GM23338 (cell line): ENCODE results near the gene CD2. TPM values are rescaled to one million over a fixed set of nuclear protein-coding genes. Genes with fewer than 3 reads are reported as not detected.

Experiments
- ATAC-seq: fragments of 200-7000 bp; cut with Tn5 transposase; 3 replicates; pipeline ENCODE4 v1.9.1; 2020
- DNase-seq: peaks from one replicate; pipeline ENCODE4 v3.0.0-alpha.2; 2015; ENCODE audit warnings: low spot score
- H2AFZ ChIP-seq: fragments of 200-600 bp; sonication (generic); 2 replicates; pipeline ENCODE4 v1.8.0; 2016; ENCODE audit warnings: antibody characterized with exemption, mild to moderate bottlenecking, moderate library complexity
- H3F3A ChIP-seq: fragments of 200-600 bp; sonication (generic); replicated peaks from 2 replicates; pipeline ENCODE4 v1.8.0; 2017; ENCODE audit warnings: antibody characterized with exemption, mixed run types, low read depth
- H3K27ac ChIP-seq: fragments of 200-600 bp; sonication (generic); 2 replicates; pipeline ENCODE4 v1.6.1; 2016; ENCODE audit warnings: low read depth
- H3K27me3 ChIP-seq: fragments of 200-600 bp; sonication (generic); 2 replicates; pipeline ENCODE4 v1.8.0; 2016; ENCODE audit warnings: mild to moderate bottlenecking, mixed run types, moderate library complexity; ENCODE audit not compliant: insufficient read depth
- H3K36me3 ChIP-seq: fragments of 200-600 bp; sonication (generic); 2 replicates; pipeline ENCODE4 v1.8.0; 2016; ENCODE audit warnings: mild to moderate bottlenecking; ENCODE audit not compliant: insufficient read depth
- H3K4me1 ChIP-seq: fragments of 200-600 bp; sonication (generic); 2 replicates; pipeline ENCODE4 v1.8.0; 2016; ENCODE audit warnings: mild to moderate bottlenecking, moderate library complexity; ENCODE audit not compliant: insufficient read depth
- H3K4me2 ChIP-seq: fragments of 200-600 bp; sonication (generic); 2 replicates; pipeline ENCODE4 v1.7.1; 2017; ENCODE audit warnings: mixed run types
- H3K4me3 ChIP-seq: fragments of 200-600 bp; sonication (generic); 2 replicates; pipeline ENCODE4 v1.6.1; 2016; ENCODE audit warnings: mixed run types
- H3K79me2 ChIP-seq: fragments of 200-600 bp; sonication (generic); replicated peaks from 2 replicates; pipeline ENCODE4 v1.8.0; 2017; ENCODE audit warnings: mild to moderate bottlenecking; ENCODE audit not compliant: insufficient read depth
- H3K9me2 ChIP-seq: fragments of 200-600 bp; sonication (generic); 2 replicates; pipeline ENCODE4 v1.8.0; 2017; ENCODE audit not compliant: insufficient read depth
- H4K20me1 ChIP-seq: fragments of 200-600 bp; sonication (generic); replicated peaks from 2 replicates; pipeline ENCODE4 v1.8.0; 2017; ENCODE audit warnings: mild to moderate bottlenecking; ENCODE audit not compliant: insufficient read depth
- H3K27ac Mint-ChIP-seq: 2 replicates; pipeline ENCODE4 v1.8.0; 2020; ENCODE audit warnings: inconsistent platforms, mild to moderate bottlenecking, moderate library complexity, mixed read lengths
- H3K27me3 Mint-ChIP-seq: 3 replicates; pipeline ENCODE4 v1.8.0; 2022; ENCODE audit warnings: low read depth, mild to moderate bottlenecking, moderate library complexity, mixed read lengths, inconsistent platforms; ENCODE audit not compliant: insufficient read depth, poor library complexity
- H3K36me3 Mint-ChIP-seq: 3 replicates; pipeline ENCODE4 v1.8.0; 2021; ENCODE audit warnings: low read depth, mild to moderate bottlenecking, inconsistent platforms, moderate library complexity, mixed read lengths
- H3K4me1 Mint-ChIP-seq: 3 replicates; pipeline ENCODE4 v1.8.0; 2020; ENCODE audit warnings: mild to moderate bottlenecking, inconsistent platforms, mixed read lengths
- H3K4me3 Mint-ChIP-seq: 3 replicates; pipeline ENCODE4 v1.8.0; 2021; ENCODE audit warnings: moderate library complexity, mild to moderate bottlenecking, inconsistent platforms, mixed read lengths
- H3K9me3 Mint-ChIP-seq: 3 replicates; pipeline ENCODE4 v1.8.0; 2020; ENCODE audit warnings: moderate library complexity, mild to moderate bottlenecking, inconsistent platforms, mixed read lengths
- CREB1 ChIP-seq: fragments of 250-450 bp; sonication (Bioruptor Pico); IDR thresholded peaks from 2 replicates; pipeline ENCODE4 v1.5.0; 2020; ENCODE audit warnings: low read depth, mild to moderate bottlenecking, moderate library complexity
- CTCF ChIP-seq, 2 experiments: fragments of 200-600 bp in 1 of 2; sonication (generic) in 1 of 2; conservative IDR thresholded peaks; 2 replicates each; pipeline versions ENCODE4 v1.5.1 to v1.6.1; 2016 to 2017; ENCODE audit warnings: antibody characterized with exemption in 2 of 2, low read depth in 2 of 2, mild to moderate bottlenecking in 2 of 2, moderate library complexity in 1 of 2
- ETS1 ChIP-seq: IDR thresholded peaks from 2 replicates; pipeline ENCODE4 v1.6.1; 2016; ENCODE audit warnings: antibody characterized with exemption
- EZH2 ChIP-seq: fragments of 200-600 bp; sonication (generic); IDR thresholded peaks from one replicate; pipeline ENCODE4 v1.8.0; 2017; ENCODE audit warnings: antibody characterized with exemption, mild to moderate bottlenecking, low read depth; ENCODE audit not compliant: unreplicated experiment
- EZH2phosphoT487 ChIP-seq: fragments of 200-600 bp; sonication (generic); IDR thresholded peaks from one replicate; pipeline ENCODE4 v1.8.1; 2018; ENCODE audit warnings: antibody characterized with exemption; ENCODE audit not compliant: unreplicated experiment
- JUNB ChIP-seq: IDR thresholded peaks from one replicate; pipeline ENCODE4 v1.6.1; 2016; ENCODE audit warnings: antibody characterized with exemption; ENCODE audit not compliant: unreplicated experiment
- NANOG ChIP-seq: IDR thresholded peaks from 2 replicates; pipeline ENCODE4 v1.6.1; 2016; ENCODE audit warnings: antibody characterized with exemption, borderline replicate concordance
- POLR2AphosphoS5 ChIP-seq: IDR thresholded peaks from 2 replicates; pipeline ENCODE4 v1.6.1; 2016; ENCODE audit warnings: antibody characterized with exemption, low read depth
- REST ChIP-seq: IDR thresholded peaks from one replicate; pipeline ENCODE4 v1.6.1; 2018; ENCODE audit warnings: antibody characterized with exemption; ENCODE audit not compliant: unreplicated experiment
- STAT1 ChIP-seq: IDR thresholded peaks from one replicate; pipeline ENCODE4 v1.6.1; 2016; ENCODE audit warnings: antibody characterized with exemption; ENCODE audit not compliant: unreplicated experiment
- ZNF114 ChIP-seq: fragments of 250-450 bp; sonication (Bioruptor Pico); IDR thresholded peaks from 2 replicates; pipeline ENCODE4 v1.5.0; 2020; ENCODE audit warnings: mild to moderate bottlenecking, moderate library complexity
- ZNF331 ChIP-seq: fragments of 250-450 bp; sonication (Bioruptor Pico); IDR thresholded peaks from 2 replicates; pipeline ENCODE4 v1.5.0; 2020; ENCODE audit warnings: low read depth, mild to moderate bottlenecking, moderate library complexity
- ZNF462 ChIP-seq: fragments of 250-450 bp; sonication (Bioruptor Pico); IDR thresholded peaks from 2 replicates; pipeline ENCODE4 v1.5.0; 2020; ENCODE audit warnings: mild to moderate bottlenecking, moderate library complexity
- polyA plus RNA-seq: library from polyadenylated mRNA; unstranded; fragments of >200 nt; fragmentation: Nextera tagmentation; extraction: Ambion mirVana; gene quantifications from 2 replicates; pipeline ENCODE4 v1.2.1, GENCODE V29; 2016
- total RNA-seq: library from RNA; depleted of rRNA; stranded (reverse); fragments of >200 nt; shearing (Covaris generic); gene quantifications from 2 replicates; pipeline ENCODE4 v1.2.3, GENCODE V29; 2014

CD2 gene
- total and polyA plus RNA-seq, 2 experiments from 2014 or later: not detected

- no peak for TF ChIP-seq ZNF462
- no peak for TF ChIP-seq EZH2phosphoT487
These were observed 13.9 kb upstream of the CD2 start (continued) for GRCh38 chr1:116740296-116740695.

GRCh38 chr1:116740746-116741145 is 13.5 kb upstream of the CD2 start:
- no peaks in the 10 kb centered on the region for H3K9me2 ChIP-seq
- Mint-ChIP-seq H3K4me1 (no peaks in the 10 kb centered on the region; the same call in 2 of the 3 replicates), H3K4me3 (no peak overlapping the region), H3K36me3 (peaks cover 26% of the 10 kb centered on the region), H3K27me3 (peaks cover 5% of the 10 kb centered on the region), H3K27ac (no peak overlapping the region), H3K9me3 (peaks cover 52% of the 10 kb centered on the region)
- no peaks in the 10 kb centered on the region for H3K79me2 ChIP-seq
- no peaks in the 10 kb centered on the region for H3F3A ChIP-seq
- H3K4me3 ChIP-seq: no peak overlapping the region
- no peak overlapping the region for H2AFZ ChIP-seq
- H3K36me3 ChIP-seq: 0 out of 2 replicates have a peak, but pooled peaks cover 4% of the 10 kb centered on the region
- H3K27me3 ChIP-seq: no peaks in the 10 kb centered on the region
- no peak for TF ChIP-seq ETS1
- no peak for TF ChIP-seq EZH2phosphoT487
- TF ChIP-seq ZNF331 (CRISPR knock-in tag): no peak
- no peak for TF ChIP-seq JUNB
- no peak for TF ChIP-seq NANOG
- TF ChIP-seq STAT1: no peak
- TF ChIP-seq REST: no peak
- no peak for TF ChIP-seq ZNF114
- TF ChIP-seq EZH2: no peak
- no peak for TF ChIP-seq CTCF (conservative IDR thresholded peaks at IDR 0.05; ENCODE audit: low read depth in 2 of 2)
- TF ChIP-seq POLR2AphosphoS5: no peak
- no peak for TF ChIP-seq CREB1
- H4K20me1 ChIP-seq: no peaks in the 10 kb centered on the region
- ATAC-seq (no peak), DNase-seq (no peak)
- no peaks in the 10 kb centered on the region for H3K4me1 ChIP-seq
- H3K27ac ChIP-seq: no peak overlapping the region
- no peak overlapping the region for H3K4me2 ChIP-seq
